Hippocampal formation (tissue), 2 donors: Measurements from ENCODE around the gene CACNA2D4.
A peak's percentile ranks its signal among the peaks of the same experiment; 100 is the strongest.
"Not testable (repeated sequence)": the region's sequence is repeated elsewhere in the genome, so short reads cannot be mapped to it uniquely, and the experiment has no call there.

Experiments used
- DNase-seq, 2 donors: peaks; one replicate each; lab custom pipeline; 2025; lab: John Stamatoyannopoulos, UW

The CACNA2D4 gene

GRCh38 chr12:1918081-1918883 lies at the start of gene CACNA2D4:
TSS of gene CACNA2D4 (minus strand) at chr12:1918652. CDS start at chr12:1918473, 179 bp downstream.
- no peak for DNase-seq

GRCh38 chr12:1966561-1967226 lies 48.2 kb upstream of the CACNA2D4 start:
- DNase-seq, result no peak

- DNase-seq, result no peak
These were observed 47.5 kb upstream of the CACNA2D4 start for GRCh38 chr12:1965916-1966315.

- DNase-seq, result no peak
These were observed 43.9 kb upstream of the CACNA2D4 start for GRCh38 chr12:1962051-1963020.

- no peak for DNase-seq
These were observed 38.3 kb upstream of the CACNA2D4 start for GRCh38 chr12:1956716-1957115.

GRCh38 chr12:1949771-1950470 lies 31.5 kb upstream of the CACNA2D4 start:
- no peak for DNase-seq

- no peak for DNase-seq
These were observed 30.4 kb upstream of the CACNA2D4 start for GRCh38 chr12:1948883-1949282.

- no peak for DNase-seq
These were observed 28.6 kb upstream of the CACNA2D4 start for GRCh38 chr12:1947081-1947480.

- DNase-seq, result no peak
These were observed 27.8 kb upstream of the CACNA2D4 start for GRCh38 chr12:1946296-1946695.

GRCh38 chr12:1945502-1945901 lies 27.1 kb upstream of the CACNA2D4 start:
- not testable (repeated sequence) for DNase-seq

- peak; percentile 84 to 93 for DNase-seq
These were observed 21.6 kb upstream of the CACNA2D4 start for GRCh38 chr12:1939801-1940607.

GRCh38 chr12:1939331-1939730 lies 20.9 kb upstream of the CACNA2D4 start:
- DNase-seq, result no peak

- DNase-seq, result no peak
These were observed 19.2 kb upstream of the CACNA2D4 start for GRCh38 chr12:1937481-1938224.

- DNase-seq, result peak; percentile 83 to 91
These were observed 18.2 kb upstream of the CACNA2D4 start for GRCh38 chr12:1936406-1937320.

GRCh38 chr12:1935700-1936378 lies 17.4 kb upstream of the CACNA2D4 start:
- peak in 1 of 2 donors; percentile 53 for DNase-seq

GRCh38 chr12:1935242-1935641 lies 16.8 kb upstream of the CACNA2D4 start:
- no peak for DNase-seq

- DNase-seq, result no peak
These were observed 16.4 kb upstream of the CACNA2D4 start for GRCh38 chr12:1934831-1935230.

GRCh38 chr12:1934068-1934467 lies 15.6 kb upstream of the CACNA2D4 start:
- DNase-seq, result no peak
